GM12891 (cell line): ENCODE results near the gene NFKBIA.

Experiments
- POLR2A ChIP-seq: IDR thresholded peaks from 2 replicates; pipeline ENCODE4 v1.6.1; 2011; ENCODE audit warnings: low read depth, low read length, control low read depth
- POLR2AphosphoS5 ChIP-seq: IDR thresholded peaks from 2 replicates; pipeline ENCODE4 v1.6.1; 2011; ENCODE audit warnings: low read depth, low read length, control low read depth
- POU2F2 ChIP-seq: IDR thresholded peaks from 2 replicates; pipeline ENCODE4 v1.6.1; 2011; ENCODE audit warnings: low read depth, mild to moderate bottlenecking, control low read depth, low read length, moderate library complexity
- SPI1 ChIP-seq: IDR thresholded peaks from 2 replicates; pipeline ENCODE4 v1.6.1; 2011; ENCODE audit warnings: low read depth, low read length, control low read depth
- TAF1 ChIP-seq: IDR thresholded peaks from 2 replicates; pipeline ENCODE4 v1.6.1; 2011; ENCODE audit warnings: low read depth, low read length, control low read depth

DNA sequence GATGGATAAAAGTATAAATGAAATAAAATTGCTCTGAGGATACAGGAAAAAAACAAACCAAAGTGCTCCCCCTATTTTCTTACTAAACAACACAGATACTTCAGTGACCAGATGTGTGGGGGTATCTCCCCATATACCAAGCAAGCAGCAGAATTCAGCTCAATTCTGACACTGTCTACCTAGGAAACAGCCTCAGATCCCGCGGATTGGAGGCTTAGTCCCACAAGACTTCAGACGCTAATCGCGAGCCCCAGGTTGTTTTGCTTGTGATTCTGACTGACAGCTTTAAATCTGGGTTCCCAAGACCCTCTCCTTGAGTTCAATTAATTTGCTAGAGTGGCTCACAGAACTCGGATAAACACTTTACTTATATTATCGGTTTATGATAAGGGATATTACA lies 17.3 kb downstream of the NFKBIA start:
- TF ChIP-seq POLR2A (no peak), POLR2AphosphoS5 (no peak), TAF1 (no peak), POU2F2 (no peak), SPI1 (no peak)
